ENCODE results near the gene TMEM132A. TPM values are rescaled to one million over a fixed set of nuclear protein-coding genes. Genes with fewer than 3 reads are reported as not detected.

Gene TMEM132A
- total RNA-seq, 1 experiment from 2014 or later: 54.4 TPM

DNA sequence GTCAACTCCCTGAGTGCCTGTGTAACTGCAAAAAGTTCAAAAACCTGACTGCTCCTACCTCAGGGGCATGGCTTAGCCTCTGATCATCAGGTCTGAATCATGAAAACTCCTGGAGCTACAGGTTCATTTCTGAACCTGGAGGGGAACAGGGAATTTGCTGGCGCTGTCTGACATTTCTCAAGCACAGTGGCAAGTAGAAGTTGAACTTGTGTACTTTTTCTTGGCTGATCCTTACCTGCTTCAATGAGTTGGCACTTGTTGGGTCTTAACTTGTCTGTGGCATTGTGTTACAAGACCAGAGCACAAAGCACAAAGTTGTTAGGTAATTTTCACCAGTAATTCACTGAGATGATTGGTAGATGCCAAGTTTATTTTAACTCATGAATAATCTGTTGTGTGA is 7.0 kb upstream of the TMEM132A start:
- Histone ChIP-seq H3K9me2 (ENCODE audit: insufficient read depth) (no peaks in the 10 kb centered on the region), H3K4me1 (replicated peaks; ENCODE audit: insufficient read depth) (peaks cover 36% of the 10 kb centered on the region), H3K9me3 (ENCODE audit: insufficient read depth, low read depth) (no peaks in the 10 kb centered on the region), H3K4me3 (no peak overlapping the region), H3K27ac (no peak overlapping the region), H3K4me2 (no peak overlapping the region), H3F3A (ENCODE audit: insufficient read depth, low read depth) (peaks cover 14% of the 10 kb centered on the region), H2AFZ (no peak overlapping the region), H3K79me2 (ENCODE audit: low read depth) (peaks cover 50% of the 10 kb centered on the region), H4K20me1 (ENCODE audit: insufficient read depth) (peaks cover 4% of the 10 kb centered on the region; the same call in 1 of the 2 replicates), H3K27me3 (ENCODE audit: insufficient read depth, low read depth) (no peaks in the 10 kb centered on the region), H3K36me3 (ENCODE audit: low read depth) (0 out of 2 replicates have a peak, but pooled peaks cover 19% of the 10 kb centered on the region)
- TF ChIP-seq EZH2 (IDR thresholded peaks at IDR 0.05; ENCODE audit: low read depth): no peak
- TF ChIP-seq, protein P1, sequence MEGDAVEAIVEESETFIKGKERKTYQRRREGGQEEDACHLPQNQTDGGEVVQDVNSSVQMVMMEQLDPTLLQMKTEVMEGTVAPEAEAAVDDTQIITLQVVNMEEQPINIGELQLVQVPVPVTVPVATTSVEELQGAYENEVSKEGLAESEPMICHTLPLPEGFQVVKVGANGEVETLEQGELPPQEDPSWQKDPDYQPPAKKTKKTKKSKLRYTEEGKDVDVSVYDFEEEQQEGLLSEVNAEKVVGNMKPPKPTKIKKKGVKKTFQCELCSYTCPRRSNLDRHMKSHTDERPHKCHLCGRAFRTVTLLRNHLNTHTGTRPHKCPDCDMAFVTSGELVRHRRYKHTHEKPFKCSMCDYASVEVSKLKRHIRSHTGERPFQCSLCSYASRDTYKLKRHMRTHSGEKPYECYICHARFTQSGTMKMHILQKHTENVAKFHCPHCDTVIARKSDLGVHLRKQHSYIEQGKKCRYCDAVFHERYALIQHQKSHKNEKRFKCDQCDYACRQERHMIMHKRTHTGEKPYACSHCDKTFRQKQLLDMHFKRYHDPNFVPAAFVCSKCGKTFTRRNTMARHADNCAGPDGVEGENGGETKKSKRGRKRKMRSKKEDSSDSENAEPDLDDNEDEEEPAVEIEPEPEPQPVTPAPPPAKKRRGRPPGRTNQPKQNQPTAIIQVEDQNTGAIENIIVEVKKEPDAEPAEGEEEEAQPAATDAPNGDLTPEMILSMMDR (conservative IDR thresholded peaks at IDR 0.05): no peak
- no TSS peak for BruUV-seq (replicated peaks)
- intact Hi-C loops (cut with micrococcal nuclease; ENCODE audit: unreplicated experiment): no loop called here
- ChIA-PET CTCF (no interaction called here), POLR2A (ENCODE audit: unreplicated experiment) (no interaction called here)
- DNase-seq: no peak

DNA sequence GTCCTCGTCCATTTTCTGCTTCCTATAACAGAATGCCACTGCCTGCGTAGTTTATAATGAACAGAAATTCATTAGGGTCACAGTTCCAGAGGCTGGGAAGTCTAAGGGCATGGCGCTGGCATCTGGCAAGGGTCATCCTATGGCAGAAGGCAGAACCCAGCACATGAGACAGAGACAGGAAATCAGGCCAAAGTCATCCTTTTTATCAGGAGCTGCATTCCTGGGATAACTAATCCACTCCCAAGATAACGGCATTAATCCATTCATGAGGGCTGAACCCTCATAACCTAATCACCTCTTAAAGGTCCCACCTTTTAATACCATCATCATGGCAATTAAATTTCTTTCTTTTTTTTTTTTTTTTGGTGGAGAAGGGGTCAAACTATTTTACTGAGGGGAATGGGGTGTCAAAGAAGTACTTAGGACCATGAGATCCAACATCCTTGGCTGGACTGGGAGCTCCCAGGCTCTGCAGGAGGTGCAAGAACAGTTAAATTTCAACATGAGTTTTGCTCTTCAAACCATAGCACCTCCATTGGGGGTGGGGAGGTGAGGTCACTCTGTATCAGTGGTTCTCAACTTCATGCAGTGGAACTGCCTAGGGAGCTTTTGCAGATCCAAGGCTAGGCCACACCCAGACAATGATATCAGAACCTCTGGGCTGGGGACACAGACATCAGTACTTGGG is 5.9 kb upstream of the TMEM132A start:
- intact Hi-C loops (cut with micrococcal nuclease; ENCODE audit: unreplicated experiment): no loop called here
- H3K4me3 ChIP-seq: no peak overlapping the region
- peaks cover 50% of the 10 kb centered on the region for H3K79me2 ChIP-seq (ENCODE audit: low read depth)
- 0 out of 2 replicates have a peak, but pooled peaks cover 19% of the 10 kb centered on the region for H3K36me3 ChIP-seq (ENCODE audit: low read depth)
- ChIA-PET POLR2A (ENCODE audit: unreplicated experiment) (no interaction called here), CTCF (no interaction called here)
- H3K9me3 ChIP-seq (ENCODE audit: insufficient read depth, low read depth): no peaks in the 10 kb centered on the region
- H3K9me2 ChIP-seq (ENCODE audit: insufficient read depth): no peaks in the 10 kb centered on the region
- no peak overlapping the region for H2AFZ ChIP-seq
- peaks cover 17% of the 10 kb centered on the region for H3F3A ChIP-seq (ENCODE audit: insufficient read depth, low read depth)
- H3K4me2 ChIP-seq: no peak overlapping the region
- H4K20me1 ChIP-seq (ENCODE audit: insufficient read depth): peaks cover 4% of the 10 kb centered on the region; the same call in 1 of the 2 replicates
- no peak for DNase-seq
- BruUV-seq (replicated peaks): no TSS peak
- no peak overlapping the region for H3K27ac ChIP-seq
- H3K27me3 ChIP-seq (ENCODE audit: insufficient read depth, low read depth): no peaks in the 10 kb centered on the region
- H3K4me1 ChIP-seq (replicated peaks; ENCODE audit: insufficient read depth): peaks cover 30% of the 10 kb centered on the region
- TF ChIP-seq EZH2 (IDR thresholded peaks at IDR 0.05; ENCODE audit: low read depth): no peak
- TF ChIP-seq, protein P1 (conservative IDR thresholded peaks at IDR 0.05): no peak

DNA sequence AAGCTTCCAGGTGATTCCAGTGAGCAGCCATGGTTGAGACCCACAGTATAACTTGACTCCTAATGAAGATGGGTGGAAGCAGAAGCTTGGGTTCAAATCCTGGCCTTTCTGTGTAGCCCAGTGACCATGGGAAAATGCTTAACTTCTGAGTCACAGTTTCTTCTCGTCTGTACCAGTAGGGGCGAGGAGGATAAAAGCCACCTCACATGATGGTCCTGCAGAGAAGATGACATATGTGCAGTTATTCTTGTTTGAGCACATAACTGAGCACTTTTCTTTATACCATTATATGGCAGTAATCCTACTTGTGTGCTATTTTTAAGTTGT is 5.4 kb upstream of the TMEM132A start:
- Histone ChIP-seq H3K36me3 (ENCODE audit: low read depth) (0 out of 2 replicates have a peak, but pooled peaks cover 19% of the 10 kb centered on the region), H3K4me2 (no peak overlapping the region), H3K4me3 (no peak overlapping the region), H3K27ac (no peak overlapping the region), H3K79me2 (ENCODE audit: low read depth) (peaks cover 50% of the 10 kb centered on the region), H3K9me3 (ENCODE audit: insufficient read depth, low read depth) (no peaks in the 10 kb centered on the region), H3F3A (ENCODE audit: insufficient read depth, low read depth) (peaks cover 22% of the 10 kb centered on the region), H3K4me1 (replicated peaks; ENCODE audit: insufficient read depth) (peaks cover 34% of the 10 kb centered on the region), H3K9me2 (ENCODE audit: insufficient read depth) (no peaks in the 10 kb centered on the region), H2AFZ (no peak overlapping the region), H3K27me3 (ENCODE audit: insufficient read depth, low read depth) (no peaks in the 10 kb centered on the region), H4K20me1 (ENCODE audit: insufficient read depth) (peaks cover 4% of the 10 kb centered on the region; the same call in 1 of the 2 replicates)
- intact Hi-C loops (cut with micrococcal nuclease; ENCODE audit: unreplicated experiment): no loop called here
- TF ChIP-seq, protein P1 (conservative IDR thresholded peaks at IDR 0.05): no peak
- no peak for TF ChIP-seq EZH2 (IDR thresholded peaks at IDR 0.05; ENCODE audit: low read depth)
- DNase-seq: peak in 1 of 2 experiments; percentile 65
- BruUV-seq (replicated peaks): no TSS peak
- ChIA-PET CTCF (no interaction called here), POLR2A (ENCODE audit: unreplicated experiment) (no interaction called here)

All from PC-9 (cell line).